Psoas muscle (tissue), 8 donors: ENCODE measurements around the gene SMARCD2. TPM values are rescaled to one million over a fixed set of nuclear protein-coding genes. Genes with fewer than 3 reads are reported as not detected.
"Not testable (repeated sequence)": the region's sequence is repeated elsewhere in the genome, so short reads cannot be mapped to it uniquely, and the experiment has no call there.

Source experiments
- ATAC-seq, 4 donors: fragments of 200-7000 bp; cut with Tn5 transposase; one replicate each; pipeline ENCODE4 v1.9.1; 2020; ENCODE audit warnings: moderate library complexity in 3 of 4, mild to moderate bottlenecking in 2 of 4
- DNase-seq, 2 donors: peaks; one replicate each; pipeline ENCODE4 v3.0.0-alpha.2; 2020
- H3K27ac ChIP-seq: fragments of 200-600 bp; one replicate; pipeline ENCODE4 v1.8.0; 2022
- H3K27me3 ChIP-seq, 3 donors: fragments of 200-600 bp in 1 of 3; one replicate each; pipeline versions ENCODE4 v1.6.1 to v1.8.0; 2013 to 2022; ENCODE audit warnings: low read length in 2 of 3, mild to moderate bottlenecking in 2 of 3, moderate library complexity in 1 of 3; ENCODE audit not compliant: insufficient read depth in 3 of 3
- H3K36me3 ChIP-seq, 2 donors: fragments of 200-600 bp in 1 of 2; one replicate each; pipeline versions ENCODE4 v1.6.1 to v1.8.0; 2013 to 2022; ENCODE audit warnings: low read depth in 1 of 2, mild to moderate bottlenecking in 1 of 2, moderate library complexity in 1 of 2; ENCODE audit not compliant: insufficient read depth in 1 of 2
- H3K4me1 ChIP-seq: fragments of 200-600 bp; one replicate; pipeline ENCODE4 v1.8.0; 2022
- H3K4me3 ChIP-seq: fragments of 200-600 bp; one replicate; pipeline ENCODE4 v1.8.0; 2022; ENCODE audit warnings: mild to moderate bottlenecking
- H3K9me3 ChIP-seq: fragments of 200-600 bp; one replicate; pipeline ENCODE4 v1.8.0; 2022
- WGBS, 3 donors: extraction: QIAGEN DNeasy Blood & Tissue Kit; methylation state at CpG; one replicate each; pipeline versions ENCODE4 v1.1.6 to v1.1.7; 2013; 5-methylcytosine and 5-hydroxymethylcytosine counted together
- intact Hi-C, 2 donors: fragments of 100-400 bp; cut with DNase I; formaldehyde crosslinking; loops; one replicate each; pipeline versions ENCODE4 v1.11.0 to v1.14.2; 2022
- polyA plus RNA-seq, 3 donors: library from polyadenylated mRNA; stranded (reverse); fragments of 200-250 nt; gene quantifications; one replicate each; pipeline ENCODE4 v1.2.3, GENCODE V29; 2013
- total RNA-seq, 4 donors: library from RNA; stranded (reverse); fragmentation: NEBNext Ultra II Directional in 2 of 4; extraction: Animal tissue kit (Norgen Biotek cat#: 25700) in 2 of 4; gene quantifications; one replicate each; pipeline versions ENCODE4 v1.2.1 to v1.2.4, GENCODE V29; 2021 to 2023
- TF ChIP-seq, protein P1 (sequence below): fragments of 200-600 bp; IDR thresholded peaks from one replicate; pipeline ENCODE4 v1.8.0; 2022; ENCODE audit warnings: antibody characterized with exemption
- donor health status: healthy with polysubstance abuse.
- donor health status: DM: no; HTN: no; CAD: no; lungs with moderate emphysema.
- donor health status: Bipolar disorder and iron deficiency.
- donor health status: healthy.
- donor health status: DM: yes; HTN: yes; CAD: no.
- donor health status: DM: no; HTN: no; CAD: no.
- donor health status: DM: no; HTN: no; CAD: no.
- donor health status: DM: yes; HTN: yes; CAD: no.

SMARCD2 gene
- total and polyA plus RNA-seq, 7 donors: 9.4 to 26.9 (median 15.4) TPM

DNA sequence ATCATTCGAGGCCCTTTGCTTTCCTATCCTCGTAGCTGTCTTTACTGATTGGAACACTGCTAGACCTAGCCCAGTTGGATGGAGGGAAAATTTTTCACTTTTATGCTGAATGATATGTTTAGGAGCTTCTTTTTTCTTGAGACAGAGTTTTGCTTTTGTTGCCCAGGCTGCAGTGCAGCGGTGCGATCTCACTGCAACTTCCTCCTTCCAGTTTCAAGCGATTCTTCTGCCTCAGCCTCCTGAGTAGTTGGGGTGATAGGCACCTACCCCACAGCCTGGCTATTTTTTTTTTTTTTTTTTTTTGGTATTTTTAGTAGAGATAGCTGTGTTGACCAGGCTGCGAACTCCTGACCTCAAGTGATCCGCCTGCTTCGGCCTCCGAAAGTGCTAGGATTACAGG is 32.5 kb downstream of the SMARCD2 start:
- Histone ChIP-seq H3K27me3 (no peaks in the 10 kb centered on the region), H3K4me1 (no peaks in the 10 kb centered on the region), H3K4me3 (no peak overlapping the region), H3K36me3 (peaks cover 27 to 100% of the 10 kb centered on the region in 2 donors), H3K9me3 (no peaks in the 10 kb centered on the region), H3K27ac (no peak overlapping the region)
- DNase-seq (no peak), ATAC-seq (no peak)
- WGBS, 3 donors: 93 to 96% (median 96%) methylated on average over 9 of the region's 9 CpGs
- TF ChIP-seq, protein P1, sequence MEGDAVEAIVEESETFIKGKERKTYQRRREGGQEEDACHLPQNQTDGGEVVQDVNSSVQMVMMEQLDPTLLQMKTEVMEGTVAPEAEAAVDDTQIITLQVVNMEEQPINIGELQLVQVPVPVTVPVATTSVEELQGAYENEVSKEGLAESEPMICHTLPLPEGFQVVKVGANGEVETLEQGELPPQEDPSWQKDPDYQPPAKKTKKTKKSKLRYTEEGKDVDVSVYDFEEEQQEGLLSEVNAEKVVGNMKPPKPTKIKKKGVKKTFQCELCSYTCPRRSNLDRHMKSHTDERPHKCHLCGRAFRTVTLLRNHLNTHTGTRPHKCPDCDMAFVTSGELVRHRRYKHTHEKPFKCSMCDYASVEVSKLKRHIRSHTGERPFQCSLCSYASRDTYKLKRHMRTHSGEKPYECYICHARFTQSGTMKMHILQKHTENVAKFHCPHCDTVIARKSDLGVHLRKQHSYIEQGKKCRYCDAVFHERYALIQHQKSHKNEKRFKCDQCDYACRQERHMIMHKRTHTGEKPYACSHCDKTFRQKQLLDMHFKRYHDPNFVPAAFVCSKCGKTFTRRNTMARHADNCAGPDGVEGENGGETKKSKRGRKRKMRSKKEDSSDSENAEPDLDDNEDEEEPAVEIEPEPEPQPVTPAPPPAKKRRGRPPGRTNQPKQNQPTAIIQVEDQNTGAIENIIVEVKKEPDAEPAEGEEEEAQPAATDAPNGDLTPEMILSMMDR: no peak
- intact Hi-C loops: loop anchor here in 1 of 2 donors (10.0 kb wide), 1 partner anchor 55 kb away; no protein-coding TSS in a partner anchor

GRCh38 chr17:63805591-63805990 is 36.9 kb downstream of the SMARCD2 start:
- ATAC-seq: no peak
- intact Hi-C loops: no loop called here
- peaks cover 16 to 100% of the 10 kb centered on the region in 2 donors for H3K36me3 ChIP-seq

GRCh38 chr17:63804328-63804727 is 38.2 kb downstream of the SMARCD2 start:
- Histone ChIP-seq H3K9me3 (no peaks in the 10 kb centered on the region), H3K27me3 (no peaks in the 10 kb centered on the region), H3K36me3 (peaks cover 16 to 100% of the 10 kb centered on the region in 2 donors), H3K4me1 (no peaks in the 10 kb centered on the region), H3K4me3 (no peak overlapping the region), H3K27ac (no peak overlapping the region)
- TF ChIP-seq, protein P1: no peak
- ATAC-seq (no peak), DNase-seq (no peak)
- intact Hi-C loops: no loop called here
- 89 to 98% (median 96%) methylated on average over 1 of the region's 1 CpG for WGBS, 3 donors

More at GRCh38 chr17:63805591-63805990, 36.9 kb downstream of the SMARCD2 start:
- 77 to 83% (median 82%) methylated on average over 2 of the region's 2 CpGs for WGBS, 3 donors
- no peak overlapping the region for H3K4me3 ChIP-seq
- H3K9me3 ChIP-seq: no peaks in the 10 kb centered on the region
- no peak overlapping the region for H3K27ac ChIP-seq
- TF ChIP-seq, protein P1: no peak
- H3K4me1 ChIP-seq: no peaks in the 10 kb centered on the region
- no peak for DNase-seq
- no peaks in the 10 kb centered on the region for H3K27me3 ChIP-seq

DNA sequence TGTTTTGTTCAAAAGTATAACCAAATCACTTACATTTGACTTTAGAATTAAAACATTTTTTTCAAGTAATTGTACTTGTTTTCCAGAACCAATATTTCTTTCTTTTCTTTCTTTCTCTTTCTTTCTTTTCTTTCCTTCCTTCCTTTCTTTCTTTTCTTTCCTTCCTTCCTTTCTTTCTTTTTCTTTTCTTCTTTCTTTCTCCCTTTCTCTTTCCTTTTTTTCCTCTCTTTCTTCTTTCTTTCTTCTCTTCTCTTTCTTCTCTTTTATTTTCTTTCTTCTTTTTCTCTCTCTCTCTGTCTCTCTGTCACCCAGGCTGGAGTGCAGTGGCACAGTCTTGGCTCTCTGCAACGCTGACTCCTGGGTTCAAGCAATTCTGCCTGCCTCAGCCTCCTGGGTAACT is 41.7 kb downstream of the SMARCD2 start:
- WGBS, 3 donors: 91 to 98% (median 97%) methylated on average over 1 of the region's 1 CpG
- no peak overlapping the region for H3K27ac ChIP-seq
- no peaks in the 10 kb centered on the region for H3K9me3 ChIP-seq
- DNase-seq: no peak
- H3K4me1 ChIP-seq: no peaks in the 10 kb centered on the region
- peaks cover 11 to 100% of the 10 kb centered on the region in 2 donors for H3K36me3 ChIP-seq
- TF ChIP-seq, protein P1: no peak
- H3K4me3 ChIP-seq: no peak overlapping the region
- no peaks in the 10 kb centered on the region for H3K27me3 ChIP-seq
- no peak for ATAC-seq
- intact Hi-C loops: no loop called here

GRCh38 chr17:63798572-63799106 is 43.8 kb downstream of the SMARCD2 start:
- no peaks in the 10 kb centered on the region for H3K4me1 ChIP-seq
- ATAC-seq (no peak), DNase-seq (no peak)
- TF ChIP-seq, protein P1: no peak
- WGBS, 3 donors: 88 to 90% (median 88%) methylated on average over 3 of the region's 3 CpGs
- H3K36me3 ChIP-seq: peaks cover 20 to 100% of the 10 kb centered on the region in 2 donors
- no peaks in the 10 kb centered on the region for H3K9me3 ChIP-seq
- no peak overlapping the region for H3K27ac ChIP-seq
- intact Hi-C loops: no loop called here
- no peak overlapping the region for H3K4me3 ChIP-seq
- no peaks in the 10 kb centered on the region for H3K27me3 ChIP-seq

GRCh38 chr17:63796375-63796774 is 46.1 kb downstream of the SMARCD2 start:
- intact Hi-C loops, H3K9me3 ChIP-seq, H3K4me3 ChIP-seq, ATAC-seq, H3K4me1 ChIP-seq, H3K27me3 ChIP-seq, H3K27ac ChIP-seq, DNase-seq: not testable (repeated sequence)
- WGBS, 3 donors: 95 to 98% (median 96%) methylated on average over 10 of the region's 10 CpGs
- peaks cover 16 to 100% of the 10 kb centered on the region in 2 donors for H3K36me3 ChIP-seq
